K562 (cell line): ENCODE results near the gene FLAD1. TPM values are rescaled to one million over a fixed set of nuclear protein-coding genes. Genes with fewer than 3 reads are reported as not detected.

ENCODE experiments used
- ATAC-seq: fragments of 200-7000 bp; cut with Tn5 transposase; 3 replicates; pipeline ENCODE4 v1.9.1; 2020; ENCODE audit warnings: moderate library complexity
- BruUV-seq: library from RNA; stranded (reverse); fragments of 400-500 nt; replicated peaks from 2 replicates; lab custom pipeline; 2021; lab: Mats Ljungman, UMichigan
- CTCF ChIA-PET: fragments of 300-600 bp; formaldehyde crosslinking; extraction: SDS; loops from one replicate; lab custom pipeline; 2021; ENCODE audit warnings: low intra/inter-chr PET ratio; lab: Yijun Ruan, JAX
- POLR2A ChIA-PET: fragments of 300-600, 350-650 bp; sonication (Branson Sonifier 250); formaldehyde crosslinking; extraction: SDS; loops from one replicate; lab custom pipeline; 2021; ENCODE audit warnings: antibody characterized with exemption, inconsistent platforms; lab: Yijun Ruan, JAX
- DNase-seq, 4 experiments: peaks; one replicate each; pipeline versions ENCODE4 v3.0.0 to v3.0.0-alpha.2; 2011 to 2018; ENCODE audit warnings: low spot score in 3 of 4, mixed read lengths in 3 of 4; ENCODE audit errors: extremely low read depth in 1 of 4
- FAIRE-seq: peaks from 2 replicates; lab custom pipeline; 2011; peaks lifted over from hg19 to GRCh38; lab: Jason Lieb, UNC
- H2AFZ ChIP-seq: 2 replicates; pipeline ENCODE4 v1.6.0; 2011; ENCODE audit warnings: low read depth, low read length, control low read depth, inconsistent platforms
- H3K27ac ChIP-seq: fragments of 200-600 bp; 3 replicates; pipeline ENCODE4 v1.8.0; 2011; ENCODE audit warnings: low read depth, mild to moderate bottlenecking, control low read depth, inconsistent platforms, low read length, moderate library complexity, mixed read lengths; ENCODE audit errors: extremely low read depth
- H3K27me3 ChIP-seq, 2 experiments: fragments of 300-600 bp in 1 of 2; 2 replicates in 1 of 2; 3 replicates in 1 of 2; pipeline versions ENCODE4 v1.6.0 to v1.8.0; 2011; ENCODE audit warnings: inconsistent platforms in 2 of 2, low read length in 2 of 2, mild to moderate bottlenecking in 1 of 2, mixed read lengths in 1 of 2, moderate library complexity in 1 of 2; ENCODE audit not compliant: control insufficient read depth in 2 of 2, insufficient read depth in 2 of 2
- H3K36me3 ChIP-seq: fragments of 300-600 bp; 3 replicates; pipeline ENCODE4 v1.8.0; 2011; ENCODE audit warnings: mild to moderate bottlenecking, low read length, inconsistent platforms; ENCODE audit not compliant: control insufficient read depth, insufficient read depth
- H3K4me1 ChIP-seq, 2 experiments: fragments of 200-600 bp in 1 of 2; replicated peaks in 1 of 2; 2 replicates in 1 of 2; 3 replicates in 1 of 2; pipeline versions ENCODE4 v1.5.1 to v1.8.0; 2011; ENCODE audit warnings: inconsistent platforms in 2 of 2, low read length in 2 of 2, mild to moderate bottlenecking in 1 of 2, mixed read lengths in 1 of 2, moderate library complexity in 1 of 2; ENCODE audit not compliant: control insufficient read depth in 2 of 2, insufficient read depth in 2 of 2
- H3K4me2 ChIP-seq: 2 replicates; pipeline ENCODE4 v1.6.1; 2011; ENCODE audit warnings: low read length, control low read depth, inconsistent platforms, mixed read lengths; ENCODE audit not compliant: insufficient read depth
- H3K4me3 ChIP-seq: fragments of 200-600 bp; sonication (generic), shearing (Covaris generic); 2 replicates; pipeline ENCODE4 v1.5.1; 2016; ENCODE audit warnings: control low read depth, inconsistent platforms
- H3K79me2 ChIP-seq: fragments of 200-600 bp; 3 replicates; pipeline ENCODE4 v1.8.0; 2011; ENCODE audit warnings: low read length, inconsistent platforms; ENCODE audit not compliant: control insufficient read depth, insufficient read depth
- H3K9ac ChIP-seq, 2 experiments: 2 replicates each; pipeline versions ENCODE4 v1.6.0 to v1.6.1; 2011; ENCODE audit warnings: low read depth in 2 of 2, low read length in 2 of 2, control low read depth in 1 of 2, inconsistent platforms in 1 of 2, mild to moderate bottlenecking in 1 of 2, mixed read lengths in 1 of 2; ENCODE audit not compliant: insufficient read depth in 1 of 2
- H3K9me1 ChIP-seq: one replicate; pipeline ENCODE4 v1.6.0; 2011; ENCODE audit warnings: inconsistent platforms, mild to moderate bottlenecking, low read length, moderate library complexity; ENCODE audit not compliant: control insufficient read depth, insufficient read depth
- H3K9me3 ChIP-seq: replicated peaks from 2 replicates; pipeline ENCODE4 v1.5.1; 2011; ENCODE audit warnings: low read depth, low read length, inconsistent platforms; ENCODE audit not compliant: control insufficient read depth, insufficient read depth
- H4K20me1 ChIP-seq: replicated peaks from 2 replicates; pipeline ENCODE4 v1.6.1; 2011; ENCODE audit warnings: low read length, inconsistent platforms, mixed read lengths; ENCODE audit not compliant: control insufficient read depth, insufficient read depth
- REST ChIP-seq, 2 experiments: fragments of 450-650 bp; formaldehyde crosslinking in 1 of 2; IDR thresholded peaks; 2 replicates each; pipeline versions ENCODE4 v1.4.0 to v1.6.1; 2014 to 2020; ENCODE audit warnings: mild to moderate bottlenecking in 2 of 2, borderline replicate concordance in 1 of 2, low read depth in 1 of 2
- ZFX ChIP-seq: sonication (generic); formaldehyde crosslinking; IDR thresholded peaks from 2 replicates; pipeline ENCODE4 v1.8.0; 2022; ENCODE audit warnings: mild to moderate bottlenecking, missing genetic modification reagents, moderate library complexity
- WGBS: fragments of 100-300 bp; shearing (Covaris generic); methylation state at CpG from one replicate; pipeline ENCODE4 v1.1.6; 2016; ENCODE audit warnings: low coverage, mixed read lengths; ENCODE audit not compliant: insufficient coverage; ENCODE audit errors: missing lambda C conversion rate; 5-methylcytosine and 5-hydroxymethylcytosine counted together
- in situ Hi-C: fragments of 300-500 bp; cut with MboI; formaldehyde crosslinking; loops from 4 replicates; pipeline ENCODE4 v1.15.0; 2018; ENCODE audit warnings: inconsistent platforms, mixed read lengths
- intact Hi-C: fragments of 100-400 bp; cut with micrococcal nuclease; formaldehyde crosslinking; loops from 2 replicates; pipeline ENCODE4 v1.14.2; 2022
- polyA plus RNA-seq, 8 experiments: library from polyadenylated mRNA; depleted of rRNA in 4 of 8; stranded (reverse) in 5 of 8; unstranded in 3 of 8; fragments of >200 nt; fragmentation: Nextera tagmentation in 2 of 8; fragmentation: Illumina TruSeq in 1 of 8; extraction: Ambion mirVana in 2 of 8; extraction: Trizol in 1 of 8; gene quantifications; 2 replicates each; pipeline versions ENCODE4 v1.2.1 to v1.2.3, GENCODE V29; 2011 to 2014; ENCODE audit warnings: inconsistent platforms in 1 of 8, missing spikeins in 1 of 8
- total RNA-seq, 7 experiments: library from RNA; depleted of rRNA in 6 of 7; stranded (reverse); fragments of >200 nt in 6 of 7; fragmentation: Illumina TruSeq in 2 of 7; extraction: Trizol in 2 of 7; gene quantifications; 2 replicates each; pipeline versions ENCODE4 v1.2.1 to v1.2.3, GENCODE V29; 2011 to 2021; ENCODE audit warnings: low replicate concordance in 1 of 7

FLAD1 gene
- total and polyA plus RNA-seq, 9 of the 15 experiments (the other 6 are each of a cell fraction or from before 2014, with no cell fraction given): 24.9 to 85.8 (median 67.0) TPM

GRCh38 chr1:155022136-155022926 is 39.2 kb downstream of the FLAD1 start:
- intact Hi-C loops: no loop called here
- POLR2A ChIA-PET: interaction anchor here (0.6 to 1.3 kb wide), 10 partner anchors 9 to 67 kb away, joined by 3 to 4 read pairs (median 3); no protein-coding TSS in a partner anchor
- no peak for FAIRE-seq
- TF ChIP-seq REST (IDR thresholded peaks at IDR 0.05; ENCODE audit: borderline replicate concordance) (peak; percentile 10; the same call in 1 of the 2 replicates), REST (CRISPR knock-in tag; IDR thresholded peaks at IDR 0.05; ENCODE audit: low read depth) (no peak), ZFX (CRISPR knock-in tag) (0 out of 2 replicates have a peak, but pooled peaks have one; percentile 21)

More at GRCh38 chr1:155022136-155022926, 39.2 kb downstream of the FLAD1 start:
- Histone ChIP-seq H4K20me1 (no peaks in the 10 kb centered on the region), H3K79me2 (no peaks in the 10 kb centered on the region), H2AFZ (no peak overlapping the region), H3K9ac (no peak overlapping the region; a peak in 1 of 4 replicates), H3K27me3 (no peaks in the 10 kb centered on the region), H3K9me3 (no peaks in the 10 kb centered on the region), H3K4me3 (no peak overlapping the region), H3K4me1 (peaks cover 19 to 25% of the 10 kb centered on the region in 2 experiments), H3K36me3 (peaks cover 9% of the 10 kb centered on the region; the same call in 1 of the 3 replicates), H3K27ac (no peak overlapping the region), H3K4me2 (no peak overlapping the region; the same call in 1 of the 2 replicates), H3K9me1 (no peaks in the 10 kb centered on the region)
- DNase-seq (no peak), ATAC-seq (no peak)
- CTCF ChIA-PET: interaction anchor here (0.5 kb wide), 1 partner anchor 101 kb away, joined by 3 read pairs; no protein-coding TSS in a partner anchor
- WGBS: 55% methylated on average over 8 of the region's 8 CpGs
- BruUV-seq: no TSS peak
- in situ Hi-C loops: no loop called here
